T-helper 2 cell treated with Interferon-gamma antibody and Interleukin-4, amounts not matched to agents 5 μg/mL and 100 μg/mL, for 36 hours (primary cell): Measurements from ENCODE around the gene CHST15.

Experiments used
- DNase-seq: peaks from one replicate; pipeline ENCODE4 v3.0.0; 2021; ENCODE audit warnings: low spot score
- H3K27ac Mint-ChIP-seq: one replicate; pipeline ENCODE4 v1.8.0; 2021; ENCODE audit warnings: mild to moderate bottlenecking, mixed read lengths
- H3K27me3 Mint-ChIP-seq: one replicate; pipeline ENCODE4 v1.8.0; 2021; ENCODE audit warnings: low read depth, mixed read lengths
- H3K36me3 Mint-ChIP-seq: one replicate; pipeline ENCODE4 v1.8.0; 2021; ENCODE audit warnings: low read depth, mixed read lengths
- H3K4me1 Mint-ChIP-seq: one replicate; pipeline ENCODE4 v1.8.0; 2021; ENCODE audit warnings: low read depth, mixed read lengths
- H3K4me3 Mint-ChIP-seq: one replicate; pipeline ENCODE4 v1.8.0; 2022; ENCODE audit warnings: mild to moderate bottlenecking, moderate library complexity, mixed read lengths
- H3K9me3 Mint-ChIP-seq: one replicate; pipeline ENCODE4 v1.8.0; 2021; ENCODE audit warnings: mixed read lengths

The CHST15 gene

GRCh38 chr10:124092860-124093773, at the start of gene CHST15:
TSS of gene CHST15 (minus strand) at chr10:124093598. CDS start at chr10:124046212, 47,386 bp downstream.
- H3K9me3 Mint-ChIP-seq = no peaks in the 10 kb centered on the region
- H3K27ac Mint-ChIP-seq = no peak within 1 kb of the TSS
- H3K4me1 Mint-ChIP-seq = no peaks in the 10 kb centered on the region
- peaks cover 62% of the 10 kb centered on the region for H3K27me3 Mint-ChIP-seq
- DNase-seq = no peak
- peak within 1 kb of the TSS; percentile 12 for H3K4me3 Mint-ChIP-seq
- no peaks in the 10 kb centered on the region for H3K36me3 Mint-ChIP-seq

- Mint-ChIP-seq H3K27ac (no peak overlapping the region), H3K4me1 (no peaks in the 10 kb centered on the region)
- no peak for DNase-seq
Measured at GRCh38 chr10:124142960-124143359, 49.6 kb upstream of the CHST15 start.

GRCh38 chr10:124142006-124142739, 48.8 kb upstream of the CHST15 start:
- Mint-ChIP-seq H3K27ac (no peak overlapping the region), H3K36me3 (no peaks in the 10 kb centered on the region), H3K4me1 (no peaks in the 10 kb centered on the region), H3K27me3 (peaks cover 7% of the 10 kb centered on the region), H3K9me3 (no peaks in the 10 kb centered on the region), H3K4me3 (no peak overlapping the region)
- no peak for DNase-seq

More at GRCh38 chr10:124142960-124143359, 49.6 kb upstream of the CHST15 start:
- H3K36me3 Mint-ChIP-seq = no peaks in the 10 kb centered on the region
- H3K4me3 Mint-ChIP-seq = no peak overlapping the region
- peaks cover 4% of the 10 kb centered on the region for H3K27me3 Mint-ChIP-seq
- no peaks in the 10 kb centered on the region for H3K9me3 Mint-ChIP-seq

- Mint-ChIP-seq H3K36me3 (no peaks in the 10 kb centered on the region), H3K4me3 (no peak overlapping the region), H3K27me3 (peaks cover 8% of the 10 kb centered on the region), H3K9me3 (no peaks in the 10 kb centered on the region), H3K4me1 (no peaks in the 10 kb centered on the region), H3K27ac (no peak overlapping the region)
- no peak for DNase-seq
Measured at GRCh38 chr10:124138883-124139348, 45.5 kb upstream of the CHST15 start.

GRCh38 chr10:124138195-124138882, 44.9 kb upstream of the CHST15 start:
- Mint-ChIP-seq H3K4me1 (no peaks in the 10 kb centered on the region), H3K4me3 (no peak overlapping the region), H3K27ac (no peak overlapping the region), H3K27me3 (peaks cover 8% of the 10 kb centered on the region), H3K36me3 (no peaks in the 10 kb centered on the region), H3K9me3 (no peaks in the 10 kb centered on the region)
- DNase-seq = no peak

GRCh38 chr10:124134251-124134893, 41.0 kb upstream of the CHST15 start:
- Mint-ChIP-seq H3K36me3 (no peaks in the 10 kb centered on the region), H3K27me3 (peaks cover 8% of the 10 kb centered on the region), H3K4me3 (no peak overlapping the region), H3K27ac (no peak overlapping the region), H3K4me1 (no peaks in the 10 kb centered on the region), H3K9me3 (no peaks in the 10 kb centered on the region)
- no peak for DNase-seq

GRCh38 chr10:124132876-124133275, 39.5 kb upstream of the CHST15 start:
- peaks cover 4% of the 10 kb centered on the region for H3K27me3 Mint-ChIP-seq

GRCh38 chr10:124132306-124132705, 38.9 kb upstream of the CHST15 start:
- Mint-ChIP-seq H3K4me1 (no peaks in the 10 kb centered on the region), H3K9me3 (no peaks in the 10 kb centered on the region), H3K4me3 (no peak overlapping the region), H3K36me3 (no peaks in the 10 kb centered on the region), H3K27ac (no peak overlapping the region), H3K27me3 (peaks cover 3% of the 10 kb centered on the region)
- no peak for DNase-seq

More at GRCh38 chr10:124132876-124133275, 39.5 kb upstream of the CHST15 start:
- Mint-ChIP-seq H3K36me3 (no peaks in the 10 kb centered on the region), H3K4me3 (no peak overlapping the region), H3K27ac (no peak overlapping the region), H3K4me1 (no peaks in the 10 kb centered on the region), H3K9me3 (no peaks in the 10 kb centered on the region)
- DNase-seq = no peak

- no peak overlapping the region for H3K27ac Mint-ChIP-seq
- H3K9me3 Mint-ChIP-seq = no peaks in the 10 kb centered on the region
- H3K4me1 Mint-ChIP-seq = no peaks in the 10 kb centered on the region
- no peaks in the 10 kb centered on the region for H3K36me3 Mint-ChIP-seq
- H3K4me3 Mint-ChIP-seq = no peak overlapping the region
- H3K27me3 Mint-ChIP-seq = no peaks in the 10 kb centered on the region
- DNase-seq = no peak
Measured at GRCh38 chr10:124131172-124131571, 37.8 kb upstream of the CHST15 start.

- Mint-ChIP-seq H3K9me3 (no peaks in the 10 kb centered on the region), H3K4me1 (no peaks in the 10 kb centered on the region), H3K4me3 (no peak overlapping the region), H3K27me3 (no peaks in the 10 kb centered on the region), H3K27ac (no peak overlapping the region), H3K36me3 (no peaks in the 10 kb centered on the region)
- no peak for DNase-seq
Measured at GRCh38 chr10:124130198-124130900, 37.0 kb upstream of the CHST15 start.

- no peak overlapping the region for H3K27ac Mint-ChIP-seq
- H3K9me3 Mint-ChIP-seq = no peaks in the 10 kb centered on the region
- no peaks in the 10 kb centered on the region for H3K27me3 Mint-ChIP-seq
- no peak overlapping the region for H3K4me3 Mint-ChIP-seq
- no peaks in the 10 kb centered on the region for H3K4me1 Mint-ChIP-seq
- H3K36me3 Mint-ChIP-seq = no peaks in the 10 kb centered on the region
- no peak for DNase-seq
Measured at GRCh38 chr10:124129471-124129870, 36.1 kb upstream of the CHST15 start.

- DNase-seq = no peak
- Mint-ChIP-seq H3K4me1 (no peaks in the 10 kb centered on the region), H3K27me3 (no peaks in the 10 kb centered on the region), H3K4me3 (no peak overlapping the region), H3K9me3 (no peaks in the 10 kb centered on the region), H3K27ac (no peak overlapping the region), H3K36me3 (no peaks in the 10 kb centered on the region)
Measured at GRCh38 chr10:124128811-124129145, 35.4 kb upstream of the CHST15 start.
